GM18526 (cell line): Measurements from ENCODE around the gene CKAP5.

Experiments
- POLR2A ChIP-seq: IDR thresholded peaks from 3 replicates; pipeline ENCODE4 v1.6.1; 2011; ENCODE audit not compliant: insufficient read length; ENCODE audit errors: extremely low read depth

CKAP5 gene

GRCh38 chr11:46845740-46846509 lies at the start of gene CKAP5:
TSS of gene CKAP5 (minus strand) at chr11:46846280. CDS start at chr11:46821231, 25,049 bp downstream.
- TF ChIP-seq POLR2A: peak; percentile 80

DNA sequence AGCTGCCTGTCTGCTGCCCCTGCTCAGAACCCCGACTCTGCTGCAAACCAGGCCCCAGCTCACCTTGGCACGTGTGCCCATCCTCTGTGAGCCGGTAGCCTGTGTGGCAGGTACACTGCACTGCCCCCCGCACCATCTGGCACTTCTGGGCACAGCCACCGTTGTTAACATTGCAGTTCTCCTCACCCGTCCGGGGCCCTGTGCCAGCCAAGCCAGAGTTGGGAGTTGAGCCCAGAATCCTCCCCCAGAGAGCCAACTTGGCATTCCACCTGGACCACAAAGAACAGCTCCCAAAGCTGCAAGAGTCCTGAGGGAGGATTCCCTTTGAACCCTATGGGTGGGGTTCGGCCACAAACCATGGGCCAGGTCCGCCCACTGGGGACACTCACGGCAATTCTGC lies 49.7 kb upstream of the CKAP5 start:
- TF ChIP-seq POLR2A: no peak

- no peak for TF ChIP-seq POLR2A
Observed at GRCh38 chr11:46894961-46895360, 48.9 kb upstream of the CKAP5 start.

DNA sequence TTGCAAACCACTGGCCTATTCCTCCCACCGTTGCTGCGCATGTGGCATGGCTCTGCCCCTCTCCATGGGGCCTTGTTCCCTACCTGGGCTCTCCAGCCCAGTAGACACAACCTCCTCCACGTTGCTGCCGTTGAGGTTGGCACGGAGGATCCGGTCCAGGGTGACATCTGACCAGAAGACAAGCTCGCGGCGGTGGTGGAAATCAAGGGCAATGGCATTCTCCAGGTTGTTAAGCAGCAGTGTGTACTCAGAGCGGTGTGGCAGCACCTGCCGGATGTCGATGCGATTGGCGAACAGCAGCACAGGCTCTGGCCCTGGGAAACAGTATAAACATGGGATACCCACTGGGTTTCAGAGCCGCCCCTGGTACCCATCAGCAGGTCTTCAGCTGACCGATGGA lies 48.4 kb upstream of the CKAP5 start:
- TF ChIP-seq POLR2A: no peak

DNA sequence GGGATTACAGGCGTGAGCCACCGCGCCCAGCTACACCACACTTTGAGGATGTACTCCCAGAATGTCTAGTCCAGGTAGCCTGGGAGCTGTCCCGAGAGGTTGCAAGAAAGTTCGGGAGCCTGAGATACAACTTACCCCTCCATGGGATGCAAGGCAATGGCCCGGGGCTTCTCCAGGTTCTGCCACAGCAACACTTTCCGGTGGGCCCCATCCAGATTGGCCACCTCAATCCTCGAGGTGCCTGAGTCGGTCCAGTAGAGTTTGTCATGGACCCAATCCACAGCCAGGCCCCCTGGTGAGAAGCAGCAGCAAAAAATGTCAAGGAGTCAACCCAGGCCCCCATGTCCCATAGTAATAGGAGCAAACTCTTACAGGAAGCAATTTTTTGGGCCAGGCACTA lies 46.8 kb upstream of the CKAP5 start:
- TF ChIP-seq POLR2A: no peak

- no peak for TF ChIP-seq POLR2A
Observed at GRCh38 chr11:46892109-46892508, 46.0 kb upstream of the CKAP5 start.

- no peak for TF ChIP-seq POLR2A
Observed at GRCh38 chr11:46890665-46891064, 44.6 kb upstream of the CKAP5 start.

GRCh38 chr11:46889689-46890475 lies 43.8 kb upstream of the CKAP5 start:
- no peak for TF ChIP-seq POLR2A

GRCh38 chr11:46889251-46889650 lies 43.2 kb upstream of the CKAP5 start:
- no peak for TF ChIP-seq POLR2A

- no peak for TF ChIP-seq POLR2A
Observed at GRCh38 chr11:46888636-46889035, 42.6 kb upstream of the CKAP5 start.

DNA sequence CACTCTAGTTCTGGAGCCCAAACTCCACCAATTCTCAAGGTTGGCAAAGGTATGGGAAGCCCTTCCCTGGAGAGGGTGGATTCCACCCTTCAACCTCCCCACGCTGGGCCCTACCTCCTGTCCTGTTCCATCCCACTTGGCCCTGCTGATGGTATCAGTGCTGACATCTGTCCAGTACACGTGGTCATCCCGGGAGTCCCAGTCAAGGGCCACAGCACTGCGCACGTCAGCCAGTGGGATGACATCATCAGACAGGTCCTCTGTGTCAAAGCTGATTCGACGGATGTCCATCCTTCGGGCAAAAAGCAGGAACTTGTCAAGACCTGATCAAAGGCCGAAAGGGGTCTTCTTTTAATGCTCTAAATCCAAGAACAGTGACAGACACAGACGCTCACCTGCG lies 40.1 kb upstream of the CKAP5 start:
- TF ChIP-seq POLR2A: no peak

GRCh38 chr11:46879056-46879585 lies 33.0 kb upstream of the CKAP5 start:
- no peak for TF ChIP-seq POLR2A

GRCh38 chr11:46877580-46877979 lies 31.5 kb upstream of the CKAP5 start:
- TF ChIP-seq POLR2A: no peak

- TF ChIP-seq POLR2A: no peak
Observed at GRCh38 chr11:46876471-46876870, 30.4 kb upstream of the CKAP5 start.

DNA sequence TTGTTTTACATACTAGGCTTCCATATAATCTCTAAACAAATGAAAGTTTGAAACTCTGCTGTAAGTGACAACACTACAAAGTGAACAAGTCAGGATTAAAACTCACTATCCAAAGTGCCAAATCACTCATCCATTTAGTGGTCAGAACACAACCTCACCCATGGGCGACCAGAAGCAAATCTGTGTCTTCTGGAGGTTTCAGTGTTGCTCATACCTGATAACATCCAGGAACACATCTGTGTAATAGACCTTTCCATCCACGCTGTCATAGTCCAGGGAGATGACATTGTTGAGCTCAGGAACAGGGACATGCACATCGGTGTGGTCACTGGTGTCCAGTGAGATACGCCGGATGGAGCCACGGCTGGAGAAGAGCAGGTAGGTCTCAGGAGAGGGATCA lies 28.5 kb upstream of the CKAP5 start:
- no peak for TF ChIP-seq POLR2A

GRCh38 chr11:46868912-46869311 lies 22.8 kb upstream of the CKAP5 start:
- TF ChIP-seq POLR2A: no peak
